Brain pericyte (primary cell): ENCODE data around the gene NSMF.

Experiments
- DNase-seq: peaks from one replicate; pipeline ENCODE4 v3.0.0-alpha.2; 2012; ENCODE audit warnings: low read depth, low spot score

NSMF gene

GRCh38 chr9:137448602-137448962 lies 10.6 kb downstream of the NSMF start:
- no peak for DNase-seq

GRCh38 chr9:137447722-137448601 lies 11.2 kb downstream of the NSMF start:
- no peak for DNase-seq

- DNase-seq, result no peak
These were observed 12.2 kb downstream of the NSMF start for GRCh38 chr9:137446851-137447471.

- no peak for DNase-seq
These were observed 13.2 kb downstream of the NSMF start for GRCh38 chr9:137445930-137446431.

GRCh38 chr9:137445275-137445807 lies 13.8 kb downstream of the NSMF start:
- DNase-seq, result no peak

- DNase-seq, result no peak
These were observed 14.9 kb downstream of the NSMF start for GRCh38 chr9:137444106-137444790.

- no peak for DNase-seq
These were observed 17.2 kb downstream of the NSMF start for GRCh38 chr9:137441935-137442321.

GRCh38 chr9:137441289-137441934 lies 17.7 kb downstream of the NSMF start, which contains the start of gene ENTPD8:
TSS of gene ENTPD8 (minus strand) at chr9:137441357. CDS start at chr9:137438285, 3,072 bp downstream.
- no peak for DNase-seq

GRCh38 chr9:137439158-137439714 lies 19.9 kb downstream of the NSMF start:
- DNase-seq, result no peak

GRCh38 chr9:137438591-137439157 lies 20.5 kb downstream of the NSMF start:
- no peak for DNase-seq

GRCh38 chr9:137437691-137438590 lies 21.2 kb downstream of the NSMF start:
- no peak for DNase-seq

- no peak for DNase-seq
These were observed 22.2 kb downstream of the NSMF start for GRCh38 chr9:137436761-137437600.

- no peak for DNase-seq
These were observed 23.0 kb downstream of the NSMF start for GRCh38 chr9:137435980-137436760.

GRCh38 chr9:137435381-137435891 lies 23.7 kb downstream of the NSMF start:
- no peak for DNase-seq

- DNase-seq, result no peak
These were observed 24.4 kb downstream of the NSMF start for GRCh38 chr9:137434498-137435380.

GRCh38 chr9:137433916-137434431 lies 25.2 kb downstream of the NSMF start:
- DNase-seq, result no peak
